Fibroblast of lung (primary cell): Measurements from ENCODE around the gene LYG2. TPM values are rescaled to one million over a fixed set of nuclear protein-coding genes. Genes with fewer than 3 reads are reported as not detected.
"Not testable (repeated sequence)": the region's sequence is repeated elsewhere in the genome, so short reads cannot be mapped to it uniquely, and the experiment has no call there.

Source experiments
- DNase-seq, 2 donors: peaks; one replicate each; pipeline versions ENCODE4 v3.0.0 to v3.0.0-alpha.2; 2010; ENCODE audit warnings: low read depth in 2 of 2
- H2AFZ ChIP-seq: 2 replicates; pipeline ENCODE4 v1.5.1; 2012; ENCODE audit warnings: low read length, control low read depth, inconsistent platforms
- H3K27ac ChIP-seq: 2 replicates; pipeline ENCODE4 v1.5.1; 2011; ENCODE audit warnings: low read length, control low read depth; ENCODE audit not compliant: insufficient read depth
- H3K27me3 ChIP-seq: 2 replicates; pipeline ENCODE4 v1.5.1; 2011; ENCODE audit warnings: mild to moderate bottlenecking, low read length; ENCODE audit not compliant: control insufficient read depth, insufficient read depth
- H3K36me3 ChIP-seq: 2 replicates; pipeline ENCODE4 v1.5.1; 2011; ENCODE audit warnings: low read length; ENCODE audit not compliant: control insufficient read depth, insufficient read depth
- H3K4me1 ChIP-seq: 2 replicates; pipeline ENCODE4 v1.5.1; 2011; ENCODE audit warnings: low read length; ENCODE audit not compliant: control insufficient read depth, insufficient read depth; ENCODE audit errors: extremely low read depth
- H3K4me2 ChIP-seq: 2 replicates; pipeline ENCODE4 v1.5.1; 2011; ENCODE audit warnings: low read length, control low read depth; ENCODE audit not compliant: insufficient read depth; ENCODE audit errors: extremely low read depth
- H3K4me3 ChIP-seq, 4 experiments: fragments of 200-600 bp in 1 of 4; sonication (generic) in 1 of 4; replicated peaks in 1 of 4; 2 replicates each; pipeline ENCODE4 v1.5.1; 2011 to 2016; ENCODE audit warnings: low read length in 4 of 4, low read depth in 3 of 4, mild to moderate bottlenecking in 3 of 4, control low read depth in 2 of 4, inconsistent platforms in 1 of 4, mixed read lengths in 1 of 4; ENCODE audit not compliant: insufficient read depth in 1 of 4; ENCODE audit errors: control extremely low read depth in 1 of 4
- H3K79me2 ChIP-seq: 2 replicates; pipeline ENCODE4 v1.5.1; 2012; ENCODE audit warnings: mild to moderate bottlenecking, low read length, inconsistent platforms; ENCODE audit not compliant: control insufficient read depth, insufficient read depth
- H3K9ac ChIP-seq: 2 replicates; pipeline ENCODE4 v1.5.1; 2011; ENCODE audit warnings: mild to moderate bottlenecking, low read length, control low read depth; ENCODE audit not compliant: insufficient read depth
- H3K9me3 ChIP-seq: 2 replicates; pipeline ENCODE4 v1.5.1; 2012; ENCODE audit warnings: low read depth, low read length; ENCODE audit not compliant: control insufficient read depth, insufficient read depth
- H4K20me1 ChIP-seq: 2 replicates; pipeline ENCODE4 v1.5.1; 2011; ENCODE audit warnings: low read length; ENCODE audit not compliant: control insufficient read depth, insufficient read depth; ENCODE audit errors: extremely low read depth
- EZH2 ChIP-seq: IDR thresholded peaks from 2 replicates; pipeline ENCODE4 v1.5.1; 2012; ENCODE audit warnings: low read length, control low read depth, mild to moderate bottlenecking; ENCODE audit errors: missing control alignments
- polyA plus RNA-seq, 2 donors: library from polyadenylated mRNA; depleted of rRNA in 1 of 2; stranded (reverse) in 1 of 2; unstranded in 1 of 2; fragments of >200 nt; gene quantifications; 2 replicates each; pipeline ENCODE4 v1.2.1, GENCODE V29; 2011 to 2012; ENCODE audit warnings: missing spikeins in 1 of 2
- total RNA-seq: library from RNA; depleted of rRNA; stranded (reverse); fragments of >200 nt; gene quantifications from 2 replicates; pipeline ENCODE4 v1.2.1, GENCODE V29; 2014
- TF ChIP-seq, protein P1 (sequence below), 2 donors: IDR thresholded peaks in 1 of 2; conservative IDR thresholded peaks in 1 of 2; 1 replicate in 1 of 2; 2 replicates in 1 of 2; pipeline ENCODE4 v1.5.1; 2011 to 2012; ENCODE audit warnings: low read length in 2 of 2, control low read depth in 1 of 2, inconsistent platforms in 1 of 2, low read depth in 1 of 2, mild to moderate bottlenecking in 1 of 2

The LYG2 gene
- total and polyA plus RNA-seq, 2 donors (not counting 1 experiment from before 2014, with no cell fraction given): not detected

DNA sequence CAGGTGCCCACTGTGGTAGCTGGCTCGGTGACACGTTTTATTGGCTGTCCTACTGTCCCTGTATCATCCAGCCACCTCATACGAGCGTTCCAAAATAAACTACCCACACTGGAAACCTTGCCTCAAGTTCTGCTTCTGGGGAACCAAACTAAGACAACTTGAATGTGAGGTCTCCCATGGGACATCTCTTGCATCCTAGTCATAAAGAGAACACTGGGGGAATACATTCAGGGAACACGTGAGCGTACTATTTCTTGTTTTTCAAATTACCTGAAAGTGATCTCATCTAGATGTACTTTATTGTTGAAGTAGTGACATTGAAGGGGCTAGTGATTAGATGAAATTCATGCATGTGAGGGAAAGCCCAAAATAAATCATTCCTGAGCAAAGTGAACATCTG lies 15.0 kb downstream of the LYG2 start:
- no peak overlapping the region for H3K9ac ChIP-seq
- H3K9me3 ChIP-seq: no peaks in the 10 kb centered on the region
- no peaks in the 10 kb centered on the region for H3K4me1 ChIP-seq
- H3K27me3 ChIP-seq: no peaks in the 10 kb centered on the region
- H3K4me3 ChIP-seq: no peak overlapping the region
- no peak for DNase-seq
- H3K79me2 ChIP-seq: no peaks in the 10 kb centered on the region
- H4K20me1 ChIP-seq: no peaks in the 10 kb centered on the region
- no peak for TF ChIP-seq EZH2
- TF ChIP-seq, protein P1, sequence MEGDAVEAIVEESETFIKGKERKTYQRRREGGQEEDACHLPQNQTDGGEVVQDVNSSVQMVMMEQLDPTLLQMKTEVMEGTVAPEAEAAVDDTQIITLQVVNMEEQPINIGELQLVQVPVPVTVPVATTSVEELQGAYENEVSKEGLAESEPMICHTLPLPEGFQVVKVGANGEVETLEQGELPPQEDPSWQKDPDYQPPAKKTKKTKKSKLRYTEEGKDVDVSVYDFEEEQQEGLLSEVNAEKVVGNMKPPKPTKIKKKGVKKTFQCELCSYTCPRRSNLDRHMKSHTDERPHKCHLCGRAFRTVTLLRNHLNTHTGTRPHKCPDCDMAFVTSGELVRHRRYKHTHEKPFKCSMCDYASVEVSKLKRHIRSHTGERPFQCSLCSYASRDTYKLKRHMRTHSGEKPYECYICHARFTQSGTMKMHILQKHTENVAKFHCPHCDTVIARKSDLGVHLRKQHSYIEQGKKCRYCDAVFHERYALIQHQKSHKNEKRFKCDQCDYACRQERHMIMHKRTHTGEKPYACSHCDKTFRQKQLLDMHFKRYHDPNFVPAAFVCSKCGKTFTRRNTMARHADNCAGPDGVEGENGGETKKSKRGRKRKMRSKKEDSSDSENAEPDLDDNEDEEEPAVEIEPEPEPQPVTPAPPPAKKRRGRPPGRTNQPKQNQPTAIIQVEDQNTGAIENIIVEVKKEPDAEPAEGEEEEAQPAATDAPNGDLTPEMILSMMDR (conservative IDR thresholded peaks at IDR 0.05 in 1 of 2, IDR thresholded peaks at IDR 0.05 in 1 of 2; ENCODE audit: low read depth in 1 of 2, low read length in 2 of 2): no peak
- H3K4me2 ChIP-seq: no peak overlapping the region
- H3K27ac ChIP-seq: no peak overlapping the region
- H3K36me3 ChIP-seq: no peaks in the 10 kb centered on the region
- no peak overlapping the region for H2AFZ ChIP-seq

DNA sequence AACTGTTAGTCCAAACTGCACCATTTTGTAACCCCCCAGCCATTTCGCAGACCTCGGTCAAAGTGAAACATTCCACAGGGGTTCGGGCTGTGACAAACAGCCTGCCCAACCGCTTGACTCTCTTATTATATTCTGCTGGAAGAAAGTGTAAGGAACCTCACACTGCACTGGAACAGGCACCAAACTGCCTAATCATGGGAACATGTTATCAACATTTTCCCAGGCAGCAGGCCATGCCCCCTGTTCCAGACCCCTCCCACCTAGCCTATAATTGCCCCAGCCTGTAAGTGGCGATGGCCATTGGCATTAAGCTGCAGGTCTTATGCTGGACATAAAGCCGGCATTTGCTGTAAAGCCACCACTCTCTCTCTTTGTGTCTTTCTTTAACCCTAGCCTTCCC lies 16.9 kb downstream of the LYG2 start:
- H3K27me3 ChIP-seq: no peaks in the 10 kb centered on the region
- H3K4me1 ChIP-seq: no peaks in the 10 kb centered on the region
- no peaks in the 10 kb centered on the region for H3K36me3 ChIP-seq
- H3K9me3 ChIP-seq: no peaks in the 10 kb centered on the region
- H3K4me3 ChIP-seq: no peak overlapping the region
- no peaks in the 10 kb centered on the region for H3K79me2 ChIP-seq
- H2AFZ ChIP-seq: no peak overlapping the region
- H3K9ac ChIP-seq: no peak overlapping the region
- no peak for DNase-seq
- H3K27ac ChIP-seq: no peak overlapping the region
- no peaks in the 10 kb centered on the region for H4K20me1 ChIP-seq
- TF ChIP-seq, protein P1 (conservative IDR thresholded peaks at IDR 0.05 in 1 of 2, IDR thresholded peaks at IDR 0.05 in 1 of 2; ENCODE audit: low read depth in 1 of 2, low read length in 2 of 2): no peak
- TF ChIP-seq EZH2: no peak
- H3K4me2 ChIP-seq: no peak overlapping the region

DNA sequence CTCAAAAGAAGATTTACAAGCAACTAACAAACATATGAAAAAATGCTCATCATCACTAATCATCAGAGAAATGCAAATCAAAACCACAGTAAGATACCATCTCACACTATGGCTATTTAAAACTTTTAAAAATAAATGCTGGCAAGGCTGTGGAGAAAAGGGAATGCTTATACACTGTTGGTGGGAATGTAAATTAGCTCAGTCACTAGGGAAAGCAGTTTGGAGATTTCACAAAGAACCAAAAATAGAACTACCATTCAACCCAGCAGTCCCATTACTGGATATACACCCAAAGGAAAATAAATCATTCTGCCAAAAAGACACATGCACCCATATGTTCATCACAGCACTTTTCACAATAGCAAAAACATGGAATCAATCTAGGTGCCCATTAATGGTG lies 22.3 kb downstream of the LYG2 start:
- not testable (repeated sequence) for H3K4me1 ChIP-seq, H3K9me3 ChIP-seq, H3K27me3 ChIP-seq, H3K4me2 ChIP-seq, DNase-seq, H3K4me3 ChIP-seq, H3K79me2 ChIP-seq, H4K20me1 ChIP-seq, H3K27ac ChIP-seq, H3K36me3 ChIP-seq, H3K9ac ChIP-seq, H2AFZ ChIP-seq
